ENCODE measurements around the gene ME3. TPM values are rescaled to one million over a fixed set of nuclear protein-coding genes. Genes with fewer than 3 reads are reported as not detected.

Gene ME3
- total and polyA plus RNA-seq, 2 donors (not counting 1 experiment from before 2014, with no cell fraction given), result 1.3 TPM; not detected in 1

DNA sequence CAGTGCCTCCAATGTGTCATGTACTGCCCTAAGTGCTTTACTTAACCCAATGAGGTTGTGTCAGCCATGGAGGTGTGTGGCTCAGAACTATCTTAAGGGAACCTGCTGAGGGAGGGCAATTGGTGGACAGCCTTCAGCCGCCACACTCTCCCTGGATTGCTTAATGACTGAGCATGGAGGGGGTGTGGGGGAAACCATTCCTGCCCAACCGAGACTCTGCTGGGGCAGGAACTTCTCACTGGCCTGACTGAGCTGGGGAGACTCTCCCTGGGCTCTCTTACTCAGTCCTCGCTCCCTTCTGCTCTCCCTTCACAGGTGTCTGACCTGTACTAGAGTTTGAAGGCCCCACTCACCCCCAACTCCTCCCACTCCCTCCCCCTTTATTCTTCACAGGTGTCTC, 183.0 kb downstream of the ME3 start:
- ChIA-PET CTCF (no interaction called here), POLR2A (no interaction called here)
- no peak for DNase-seq
- no peaks in the 10 kb centered on the region for H3K9me3 Mint-ChIP-seq (ENCODE audit: insufficient read depth)
- no peak for ATAC-seq (ENCODE audit: low read depth)
- H2AFZ ChIP-seq (ENCODE audit: insufficient read depth, low read depth, low read length, poor library complexity, severe bottlenecking), result no peak overlapping the region
- no peaks in the 10 kb centered on the region for H3K27me3 ChIP-seq (replicated peaks in 1 of 4; ENCODE audit: control extremely low read depth in 1 of 4, control insufficient read depth in 3 of 4, insufficient read depth in 4 of 4, low read length in 3 of 4)
- H3K36me3 ChIP-seq (replicated peaks in 1 of 2; ENCODE audit: control extremely low read depth in 1 of 2, control insufficient read depth in 1 of 2, extremely low read depth in 1 of 2, insufficient read depth in 2 of 2, low read length in 1 of 2), result no peaks in the 10 kb centered on the region
- intact Hi-C loops (cut with micrococcal nuclease), result no loop called here
- no peak overlapping the region for H3K4me3 ChIP-seq (ENCODE audit: control extremely low read depth in 1 of 5, extremely low read depth in 1 of 5, insufficient read depth in 1 of 5, low read depth in 2 of 5, low read length in 4 of 5)
- H3K79me2 ChIP-seq (ENCODE audit: control insufficient read depth, insufficient read depth, low read length), result no peaks in the 10 kb centered on the region
- no peaks in the 10 kb centered on the region for H3K9me3 ChIP-seq (ENCODE audit: control extremely low read depth in 1 of 3, control insufficient read depth in 2 of 3, insufficient read depth in 1 of 3, low read length in 2 of 3)
- H4K20me1 ChIP-seq (ENCODE audit: control insufficient read depth, insufficient read depth, low read length, poor library complexity, severe bottlenecking), result no peaks in the 10 kb centered on the region
- no peak overlapping the region for H3K9ac ChIP-seq (ENCODE audit: low read length)
- no peaks in the 10 kb centered on the region for H3K4me1 ChIP-seq (ENCODE audit: control insufficient read depth in 2 of 2, insufficient read depth in 2 of 2, low read length in 2 of 2)
- TF ChIP-seq, protein P1, sequence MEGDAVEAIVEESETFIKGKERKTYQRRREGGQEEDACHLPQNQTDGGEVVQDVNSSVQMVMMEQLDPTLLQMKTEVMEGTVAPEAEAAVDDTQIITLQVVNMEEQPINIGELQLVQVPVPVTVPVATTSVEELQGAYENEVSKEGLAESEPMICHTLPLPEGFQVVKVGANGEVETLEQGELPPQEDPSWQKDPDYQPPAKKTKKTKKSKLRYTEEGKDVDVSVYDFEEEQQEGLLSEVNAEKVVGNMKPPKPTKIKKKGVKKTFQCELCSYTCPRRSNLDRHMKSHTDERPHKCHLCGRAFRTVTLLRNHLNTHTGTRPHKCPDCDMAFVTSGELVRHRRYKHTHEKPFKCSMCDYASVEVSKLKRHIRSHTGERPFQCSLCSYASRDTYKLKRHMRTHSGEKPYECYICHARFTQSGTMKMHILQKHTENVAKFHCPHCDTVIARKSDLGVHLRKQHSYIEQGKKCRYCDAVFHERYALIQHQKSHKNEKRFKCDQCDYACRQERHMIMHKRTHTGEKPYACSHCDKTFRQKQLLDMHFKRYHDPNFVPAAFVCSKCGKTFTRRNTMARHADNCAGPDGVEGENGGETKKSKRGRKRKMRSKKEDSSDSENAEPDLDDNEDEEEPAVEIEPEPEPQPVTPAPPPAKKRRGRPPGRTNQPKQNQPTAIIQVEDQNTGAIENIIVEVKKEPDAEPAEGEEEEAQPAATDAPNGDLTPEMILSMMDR (IDR thresholded peaks at IDR 0.05), result no peak
- TF ChIP-seq EZH2 (IDR thresholded peaks at IDR 0.05; ENCODE audit: borderline replicate concordance, insufficient read depth, low read depth, low read length, poor library complexity, severe bottlenecking), result no peak
- no peaks in the 10 kb centered on the region for H3K27me3 Mint-ChIP-seq
- 90% methylated on average over 3 of the region's 3 CpGs for WGBS (ENCODE audit: insufficient coverage)
- H3K4me1 Mint-ChIP-seq, result no peaks in the 10 kb centered on the region
- H3K27ac ChIP-seq (ENCODE audit: low read length in 2 of 2), result no peak overlapping the region
- H3K4me3 Mint-ChIP-seq, result no peak overlapping the region
- no peak overlapping the region for H3K4me2 ChIP-seq (replicated peaks; ENCODE audit: low read depth, low read length, poor library complexity, severe bottlenecking)
- no peak overlapping the region for H3K27ac Mint-ChIP-seq

DNA sequence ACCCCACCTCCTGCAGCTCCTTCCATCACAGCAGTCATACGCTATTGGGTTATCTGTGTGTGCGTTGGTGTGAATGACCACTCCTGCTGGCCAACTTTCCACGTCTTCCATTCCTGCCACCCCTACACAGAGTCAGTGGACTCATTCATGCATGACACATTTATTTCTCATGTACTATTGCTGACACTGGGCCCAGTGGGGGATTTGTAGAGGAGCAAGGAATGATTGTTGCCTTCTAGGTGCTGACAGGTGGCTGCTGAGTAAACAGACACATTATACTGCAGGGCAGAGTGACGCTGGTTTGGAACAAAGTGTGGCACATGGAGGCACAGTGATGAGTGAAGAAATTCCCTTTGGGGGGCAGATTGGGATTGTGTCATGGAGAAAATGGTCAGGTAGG, 183.9 kb downstream of the ME3 start:
- Histone ChIP-seq H3K9me3 (ENCODE audit: control extremely low read depth in 1 of 3, control insufficient read depth in 2 of 3, insufficient read depth in 1 of 3, low read length in 2 of 3) (no peaks in the 10 kb centered on the region), H3K27ac (ENCODE audit: low read length in 2 of 2) (no peak overlapping the region), H4K20me1 (ENCODE audit: control insufficient read depth, insufficient read depth, low read length, poor library complexity, severe bottlenecking) (no peaks in the 10 kb centered on the region), H3K4me3 (ENCODE audit: control extremely low read depth in 1 of 5, extremely low read depth in 1 of 5, insufficient read depth in 1 of 5, low read depth in 2 of 5, low read length in 4 of 5) (no peak overlapping the region), H3K79me2 (ENCODE audit: control insufficient read depth, insufficient read depth, low read length) (no peaks in the 10 kb centered on the region), H2AFZ (ENCODE audit: insufficient read depth, low read depth, low read length, poor library complexity, severe bottlenecking) (no peak overlapping the region), H3K36me3 (replicated peaks in 1 of 2; ENCODE audit: control extremely low read depth in 1 of 2, control insufficient read depth in 1 of 2, extremely low read depth in 1 of 2, insufficient read depth in 2 of 2, low read length in 1 of 2) (no peaks in the 10 kb centered on the region), H3K4me2 (replicated peaks; ENCODE audit: low read depth, low read length, poor library complexity, severe bottlenecking) (no peak overlapping the region), H3K4me1 (ENCODE audit: control insufficient read depth in 2 of 2, insufficient read depth in 2 of 2, low read length in 2 of 2) (no peaks in the 10 kb centered on the region), H3K9ac (ENCODE audit: low read length) (no peak overlapping the region), H3K27me3 (replicated peaks in 1 of 4; ENCODE audit: control extremely low read depth in 1 of 4, control insufficient read depth in 3 of 4, insufficient read depth in 4 of 4, low read length in 3 of 4) (no peaks in the 10 kb centered on the region)
- Mint-ChIP-seq H3K4me1 (no peaks in the 10 kb centered on the region), H3K4me3 (no peak overlapping the region), H3K27ac (no peak overlapping the region), H3K27me3 (no peaks in the 10 kb centered on the region), H3K9me3 (ENCODE audit: insufficient read depth) (no peaks in the 10 kb centered on the region)
- ChIA-PET POLR2A (no interaction called here), CTCF (interaction anchor here (0.5 kb wide), 1 partner anchor 209 kb away, joined by 3 read pairs; no protein-coding TSS in a partner anchor)
- TF ChIP-seq, protein P1 (IDR thresholded peaks at IDR 0.05), result no peak
- TF ChIP-seq EZH2 (IDR thresholded peaks at IDR 0.05; ENCODE audit: borderline replicate concordance, insufficient read depth, low read depth, low read length, poor library complexity, severe bottlenecking), result no peak
- intact Hi-C loops (cut with micrococcal nuclease), result no loop called here
- 100% methylated on average over 1 of the region's 4 CpGs for WGBS (ENCODE audit: insufficient coverage)
- ATAC-seq (ENCODE audit: low read depth), result no peak
- DNase-seq, result no peak
